ENCODE measurements around the gene KRTAP1-3. TPM values are rescaled to one million over a fixed set of nuclear protein-coding genes. Genes with fewer than 3 reads are reported as not detected.

The KRTAP1-3 gene
- total RNA-seq, 2 donors from 2014 or later, result not detected

GRCh38 chr17:40993839-40994238 is 40.8 kb downstream of the KRTAP1-3 start, which contains the start of gene KRTAP3-3:
Gene KRTAP3-3 (minus strand): TSS chr17:40994164. CDS start chr17:40994097, 67 bp downstream.
- TF ChIP-seq CTCF (IDR thresholded peaks at IDR 0.05), result no peak
- TF ChIP-seq POLR2A (IDR thresholded peaks at IDR 0.05), result no peak
- ATAC-seq (no peak), DNase-seq (no peak)
- Histone ChIP-seq H3K36me3 (replicated peaks in 1 of 2; ENCODE audit: insufficient read depth in 1 of 2, low read depth in 2 of 2) (no peaks in the 10 kb centered on the region), H3K27ac (no peak within 1 kb of the TSS), H3K27me3 (no peaks in the 10 kb centered on the region), H3K4me3 (no peak within 1 kb of the TSS), H3K4me1 (peaks cover 4% of the 10 kb centered on the region), H3K9me3 (no peaks in the 10 kb centered on the region)
- WGBS, 2 donors, result 46 to 54% methylated on average over 4 of the region's 4 CpGs
- intact Hi-C loops (cut with DNase I), result no loop called here

- intact Hi-C loops (cut with DNase I), result no loop called here
- no peak overlapping the region for H3K4me3 ChIP-seq
- H3K36me3 ChIP-seq (replicated peaks in 1 of 2; ENCODE audit: insufficient read depth in 1 of 2, low read depth in 2 of 2), result no peaks in the 10 kb centered on the region
- no peak for TF ChIP-seq CTCF (IDR thresholded peaks at IDR 0.05)
- no peak for TF ChIP-seq POLR2A (IDR thresholded peaks at IDR 0.05)
- no peaks in the 10 kb centered on the region for H3K27me3 ChIP-seq
- ATAC-seq (no peak), DNase-seq (no peak)
- WGBS, 2 donors, result 81 to 92% methylated on average over 2 of the region's 2 CpGs
- H3K9me3 ChIP-seq, result no peaks in the 10 kb centered on the region
- H3K27ac ChIP-seq, result no peak overlapping the region
- H3K4me1 ChIP-seq, result peaks cover 4% of the 10 kb centered on the region
These were observed 41.6 kb downstream of the KRTAP1-3 start for GRCh38 chr17:40993084-40993483.

- intact Hi-C loops (cut with DNase I), result no loop called here
- ATAC-seq (no peak), DNase-seq (no peak)
- 53 to 60% methylated on average over 3 of the region's 3 CpGs for WGBS, 2 donors
- Histone ChIP-seq H3K36me3 (replicated peaks in 1 of 2; ENCODE audit: insufficient read depth in 1 of 2, low read depth in 2 of 2) (no peaks in the 10 kb centered on the region), H3K27ac (no peak overlapping the region), H3K4me3 (no peak overlapping the region), H3K27me3 (no peaks in the 10 kb centered on the region), H3K9me3 (no peaks in the 10 kb centered on the region), H3K4me1 (peaks cover 4% of the 10 kb centered on the region)
- no peak for TF ChIP-seq POLR2A (IDR thresholded peaks at IDR 0.05)
- no peak for TF ChIP-seq CTCF (IDR thresholded peaks at IDR 0.05)
These were observed 42.0 kb downstream of the KRTAP1-3 start for GRCh38 chr17:40992666-40993065.

- DNase-seq (no peak), ATAC-seq (no peak)
- 40 to 46% methylated on average over 8 of the region's 8 CpGs for WGBS, 2 donors
- no peaks in the 10 kb centered on the region for H3K27me3 ChIP-seq
- H3K27ac ChIP-seq, result peak overlapping the region in 2 of 4 donors; percentile 21 to 45
- H3K9me3 ChIP-seq, result no peaks in the 10 kb centered on the region
- H3K4me1 ChIP-seq, result no peaks in the 10 kb centered on the region
- no peak overlapping the region for H3K4me3 ChIP-seq
- H3K36me3 ChIP-seq (replicated peaks in 1 of 2; ENCODE audit: insufficient read depth in 1 of 2, low read depth in 2 of 2), result no peaks in the 10 kb centered on the region
- TF ChIP-seq CTCF (IDR thresholded peaks at IDR 0.05), result no peak
- TF ChIP-seq POLR2A (IDR thresholded peaks at IDR 0.05), result no peak
- intact Hi-C loops (cut with DNase I), result no loop called here
These were observed 47.8 kb downstream of the KRTAP1-3 start for GRCh38 chr17:40986920-40987319.

GRCh38 chr17:40984226-40984625 is 50.4 kb downstream of the KRTAP1-3 start, which contains the start of gene KRT40:
Gene KRT40 (minus strand): TSS chr17:40984326. CDS start chr17:40984273, 53 bp downstream.
- no peak within 1 kb of the TSS for H3K27ac ChIP-seq
- no peaks in the 10 kb centered on the region for H3K36me3 ChIP-seq (replicated peaks in 1 of 2; ENCODE audit: insufficient read depth in 1 of 2, low read depth in 2 of 2)
- no peak within 1 kb of the TSS for H3K4me3 ChIP-seq
- ATAC-seq (no peak), DNase-seq (no peak)
- no peaks in the 10 kb centered on the region for H3K9me3 ChIP-seq
- no peak for TF ChIP-seq POLR2A (IDR thresholded peaks at IDR 0.05)
- no peak for TF ChIP-seq CTCF (IDR thresholded peaks at IDR 0.05)
- 41 to 58% methylated on average over 3 of the region's 3 CpGs for WGBS, 2 donors
- no peaks in the 10 kb centered on the region for H3K27me3 ChIP-seq
- intact Hi-C loops (cut with DNase I), result no loop called here
- H3K4me1 ChIP-seq, result peaks cover 10% of the 10 kb centered on the region
